Fibroblast of lung (primary cell): Measurements from ENCODE around the gene ZNF691. TPM values are rescaled to one million over a fixed set of nuclear protein-coding genes. Genes with fewer than 3 reads are reported as not detected.

Experiments
- DNase-seq, 2 donors: peaks; one replicate each; pipeline versions ENCODE4 v3.0.0 to v3.0.0-alpha.2; 2010; ENCODE audit warnings: low read depth in 2 of 2
- H2AFZ ChIP-seq: 2 replicates; pipeline ENCODE4 v1.5.1; 2012; ENCODE audit warnings: low read length, control low read depth, inconsistent platforms
- H3K27ac ChIP-seq: 2 replicates; pipeline ENCODE4 v1.5.1; 2011; ENCODE audit warnings: low read length, control low read depth; ENCODE audit not compliant: insufficient read depth
- H3K27me3 ChIP-seq: 2 replicates; pipeline ENCODE4 v1.5.1; 2011; ENCODE audit warnings: mild to moderate bottlenecking, low read length; ENCODE audit not compliant: control insufficient read depth, insufficient read depth
- H3K36me3 ChIP-seq: 2 replicates; pipeline ENCODE4 v1.5.1; 2011; ENCODE audit warnings: low read length; ENCODE audit not compliant: control insufficient read depth, insufficient read depth
- H3K4me1 ChIP-seq: 2 replicates; pipeline ENCODE4 v1.5.1; 2011; ENCODE audit warnings: low read length; ENCODE audit not compliant: control insufficient read depth, insufficient read depth; ENCODE audit errors: extremely low read depth
- H3K4me2 ChIP-seq: 2 replicates; pipeline ENCODE4 v1.5.1; 2011; ENCODE audit warnings: low read length, control low read depth; ENCODE audit not compliant: insufficient read depth; ENCODE audit errors: extremely low read depth
- H3K4me3 ChIP-seq, 4 experiments: fragments of 200-600 bp in 1 of 4; sonication (generic) in 1 of 4; replicated peaks in 1 of 4; 2 replicates each; pipeline ENCODE4 v1.5.1; 2011 to 2016; ENCODE audit warnings: low read length in 4 of 4, low read depth in 3 of 4, mild to moderate bottlenecking in 3 of 4, control low read depth in 2 of 4, inconsistent platforms in 1 of 4, mixed read lengths in 1 of 4; ENCODE audit not compliant: insufficient read depth in 1 of 4; ENCODE audit errors: control extremely low read depth in 1 of 4
- H3K79me2 ChIP-seq: 2 replicates; pipeline ENCODE4 v1.5.1; 2012; ENCODE audit warnings: mild to moderate bottlenecking, low read length, inconsistent platforms; ENCODE audit not compliant: control insufficient read depth, insufficient read depth
- H3K9ac ChIP-seq: 2 replicates; pipeline ENCODE4 v1.5.1; 2011; ENCODE audit warnings: mild to moderate bottlenecking, low read length, control low read depth; ENCODE audit not compliant: insufficient read depth
- H3K9me3 ChIP-seq: 2 replicates; pipeline ENCODE4 v1.5.1; 2012; ENCODE audit warnings: low read depth, low read length; ENCODE audit not compliant: control insufficient read depth, insufficient read depth
- H4K20me1 ChIP-seq: 2 replicates; pipeline ENCODE4 v1.5.1; 2011; ENCODE audit warnings: low read length; ENCODE audit not compliant: control insufficient read depth, insufficient read depth; ENCODE audit errors: extremely low read depth
- CTCF ChIP-seq, 2 donors: IDR thresholded peaks in 1 of 2; conservative IDR thresholded peaks in 1 of 2; 1 replicate in 1 of 2; 2 replicates in 1 of 2; pipeline ENCODE4 v1.5.1; 2011 to 2012; ENCODE audit warnings: low read length in 2 of 2, control low read depth in 1 of 2, inconsistent platforms in 1 of 2, low read depth in 1 of 2, mild to moderate bottlenecking in 1 of 2
- EZH2 ChIP-seq: IDR thresholded peaks from 2 replicates; pipeline ENCODE4 v1.5.1; 2012; ENCODE audit warnings: low read length, control low read depth, mild to moderate bottlenecking; ENCODE audit errors: missing control alignments
- polyA plus RNA-seq, 2 donors: library from polyadenylated mRNA; depleted of rRNA in 1 of 2; stranded (reverse) in 1 of 2; unstranded in 1 of 2; fragments of >200 nt; gene quantifications; 2 replicates each; pipeline ENCODE4 v1.2.1, GENCODE V29; 2011 to 2012; ENCODE audit warnings: missing spikeins in 1 of 2
- total RNA-seq: library from RNA; depleted of rRNA; stranded (reverse); fragments of >200 nt; gene quantifications from 2 replicates; pipeline ENCODE4 v1.2.1, GENCODE V29; 2014

ZNF691 gene
- total and polyA plus RNA-seq, 2 donors (not counting 1 experiment from before 2014, with no cell fraction given) = 5.8 to 11.1 TPM

- H3K4me2 ChIP-seq = no peak overlapping the region
- H3K27ac ChIP-seq = no peak overlapping the region
- H2AFZ ChIP-seq = no peak overlapping the region
- no peaks in the 10 kb centered on the region for H3K9me3 ChIP-seq
- no peak overlapping the region for H3K4me3 ChIP-seq
- TF ChIP-seq CTCF (conservative IDR thresholded peaks at IDR 0.05 in 1 of 2, IDR thresholded peaks at IDR 0.05 in 1 of 2; ENCODE audit: low read depth in 1 of 2, low read length in 2 of 2) (no peak), EZH2 (no peak)
- H4K20me1 ChIP-seq = no peaks in the 10 kb centered on the region
- H3K27me3 ChIP-seq = no peaks in the 10 kb centered on the region
- H3K36me3 ChIP-seq = peaks cover 4% of the 10 kb centered on the region
- no peaks in the 10 kb centered on the region for H3K79me2 ChIP-seq
- no peak for DNase-seq
- no peaks in the 10 kb centered on the region for H3K4me1 ChIP-seq
- H3K9ac ChIP-seq = no peak overlapping the region
Observed at GRCh38 chr1:42834803-42835202, 11.6 kb upstream of the ZNF691 start.

GRCh38 chr1:42835422-42835821 is 11.0 kb upstream of the ZNF691 start:
- Histone ChIP-seq H3K79me2 (no peaks in the 10 kb centered on the region), H3K4me2 (no peak overlapping the region), H3K27ac (no peak overlapping the region), H3K9ac (no peak overlapping the region), H3K36me3 (peaks cover 2% of the 10 kb centered on the region), H2AFZ (no peak overlapping the region), H3K27me3 (no peaks in the 10 kb centered on the region), H3K4me3 (no peak overlapping the region), H3K9me3 (no peaks in the 10 kb centered on the region), H3K4me1 (no peaks in the 10 kb centered on the region), H4K20me1 (no peaks in the 10 kb centered on the region)
- TF ChIP-seq EZH2 = no peak
- no peak for TF ChIP-seq CTCF (conservative IDR thresholded peaks at IDR 0.05 in 1 of 2, IDR thresholded peaks at IDR 0.05 in 1 of 2; ENCODE audit: low read depth in 1 of 2, low read length in 2 of 2)
- no peak for DNase-seq

- H3K27ac ChIP-seq = no peak overlapping the region
- no peaks in the 10 kb centered on the region for H3K79me2 ChIP-seq
- H3K4me1 ChIP-seq = no peaks in the 10 kb centered on the region
- H3K4me2 ChIP-seq = no peak overlapping the region
- no peaks in the 10 kb centered on the region for H4K20me1 ChIP-seq
- peaks cover 2% of the 10 kb centered on the region for H3K36me3 ChIP-seq
- no peak overlapping the region for H2AFZ ChIP-seq
- no peaks in the 10 kb centered on the region for H3K9me3 ChIP-seq
- no peaks in the 10 kb centered on the region for H3K27me3 ChIP-seq
- no peak for TF ChIP-seq EZH2
- no peak for TF ChIP-seq CTCF (conservative IDR thresholded peaks at IDR 0.05 in 1 of 2, IDR thresholded peaks at IDR 0.05 in 1 of 2; ENCODE audit: low read depth in 1 of 2, low read length in 2 of 2)
- DNase-seq = no peak
- no peak overlapping the region for H3K9ac ChIP-seq
- no peak overlapping the region for H3K4me3 ChIP-seq
Observed at GRCh38 chr1:42837709-42838108, 8.7 kb upstream of the ZNF691 start.
